Stimulated activated CD4-positive, alpha-beta T cell treated with anti-CD3 and anti-CD28 coated beads, TNF-alpha, amount 100 ng/mL, for 24 hours (primary cell): ENCODE results near the gene AFAP1.

Source experiments
- DNase-seq, 3 experiments: peaks; one replicate each; pipeline ENCODE4 v3.0.0-alpha.2; 2020; ENCODE audit warnings: low read depth in 3 of 3

The AFAP1 gene

GRCh38 chr4:7867701-7868435, 71.8 kb downstream of the AFAP1 start:
- DNase-seq = no peak

GRCh38 chr4:7867191-7867590, 72.5 kb downstream of the AFAP1 start:
- DNase-seq = no peak

GRCh38 chr4:7865533-7865932, 74.1 kb downstream of the AFAP1 start:
- no peak for DNase-seq

- DNase-seq = no peak
These were observed 75.0 kb downstream of the AFAP1 start for GRCh38 chr4:7864685-7865084.

- DNase-seq = peak in 1 of 3 experiments; percentile 11
These were observed 75.6 kb downstream of the AFAP1 start for GRCh38 chr4:7863911-7864681.

- DNase-seq = no peak
These were observed 77.0 kb downstream of the AFAP1 start for GRCh38 chr4:7862561-7863192.

- DNase-seq = no peak
These were observed 78.2 kb downstream of the AFAP1 start for GRCh38 chr4:7861440-7861881.

- DNase-seq = no peak
These were observed 79.0 kb downstream of the AFAP1 start for GRCh38 chr4:7860600-7861163.

GRCh38 chr4:7859326-7859725, 80.3 kb downstream of the AFAP1 start:
- no peak for DNase-seq

GRCh38 chr4:7858498-7858897, 81.2 kb downstream of the AFAP1 start:
- DNase-seq = no peak

- DNase-seq = no peak
These were observed 81.7 kb downstream of the AFAP1 start for GRCh38 chr4:7857993-7858392.

- DNase-seq = no peak
These were observed 82.4 kb downstream of the AFAP1 start for GRCh38 chr4:7857238-7857701.

GRCh38 chr4:7855731-7856130, 83.9 kb downstream of the AFAP1 start:
- no peak for DNase-seq

- peak in 2 of 3 experiments; percentile 40 to 42 for DNase-seq
These were observed 84.8 kb downstream of the AFAP1 start for GRCh38 chr4:7854697-7855370.

- no peak for DNase-seq
These were observed 85.4 kb downstream of the AFAP1 start for GRCh38 chr4:7854216-7854615.

GRCh38 chr4:7853271-7853670, 86.4 kb downstream of the AFAP1 start:
- no peak for DNase-seq

- DNase-seq = peak in 1 of 3 experiments; percentile 45
These were observed 87.0 kb downstream of the AFAP1 start for GRCh38 chr4:7852568-7853185.

GRCh38 chr4:7850489-7850888, 89.2 kb downstream of the AFAP1 start:
- DNase-seq = no peak

GRCh38 chr4:7847206-7847605, 92.5 kb downstream of the AFAP1 start:
- DNase-seq = no peak

GRCh38 chr4:7845493-7846128, 94.0 kb downstream of the AFAP1 start:
- no peak for DNase-seq

GRCh38 chr4:7844594-7844991, 95.1 kb downstream of the AFAP1 start:
- no peak for DNase-seq
